Mammary epithelial cell (primary cell): ENCODE data around the gene TBC1D12.

ENCODE experiments used
- CTCF ChIP-seq, 2 donors: IDR thresholded peaks in 1 of 2; conservative IDR thresholded peaks in 1 of 2; 2 replicates each; pipeline ENCODE4 v1.5.1; 2011 to 2012; ENCODE audit warnings: inconsistent platforms in 2 of 2, low read length in 2 of 2, mild to moderate bottlenecking in 2 of 2, control low read depth in 1 of 2, low read depth in 1 of 2; ENCODE audit not compliant: insufficient read depth in 1 of 2; ENCODE audit errors: extremely low read depth in 1 of 2
- EZH2 ChIP-seq: IDR thresholded peaks from 2 replicates; pipeline ENCODE4 v1.6.1; 2012; ENCODE audit warnings: low read length, inconsistent platforms, borderline replicate concordance

GRCh38 chr10:94353336-94353735, 49.0 kb upstream of the TBC1D12 start:
- TF ChIP-seq CTCF (conservative IDR thresholded peaks at IDR 0.05 in 1 of 2, IDR thresholded peaks at IDR 0.05 in 1 of 2; ENCODE audit: extremely low read depth in 1 of 2, insufficient read depth in 1 of 2, low read depth in 1 of 2, low read length in 2 of 2) (no peak), EZH2 (no peak)
